Calu3 (cell line): ENCODE measurements around the gene STK40. TPM values are rescaled to one million over a fixed set of nuclear protein-coding genes. Genes with fewer than 3 reads are reported as not detected.

Source experiments
- BruUV-seq: library from RNA; stranded (reverse); fragments of 400-500 nt; replicated peaks from 2 replicates; lab custom pipeline; 2021; lab: Mats Ljungman, UMichigan
- CTCF ChIA-PET: fragments of 300-600 bp; sonication (Branson Sonifier 250); formaldehyde crosslinking; loops from one replicate; lab custom pipeline; 2022; ENCODE audit warnings: antibody characterized with exemption; lab: Charles Lee
- DNase-seq: peaks from one replicate; pipeline ENCODE4 v3.0.0; 2022
- H3K27ac Mint-ChIP-seq: one replicate; pipeline ENCODE4 v1.8.0; 2022; ENCODE audit warnings: mixed read lengths; ENCODE audit not compliant: unreplicated experiment
- H3K27me3 Mint-ChIP-seq: one replicate; pipeline ENCODE4 v1.8.0; 2022; ENCODE audit warnings: mixed read lengths; ENCODE audit not compliant: unreplicated experiment
- H3K36me3 Mint-ChIP-seq: one replicate; pipeline ENCODE4 v1.8.0; 2022; ENCODE audit warnings: mild to moderate bottlenecking, moderate library complexity, mixed read lengths; ENCODE audit not compliant: insufficient read depth, unreplicated experiment
- H3K4me1 Mint-ChIP-seq: one replicate; pipeline ENCODE4 v1.8.0; 2022; ENCODE audit warnings: mild to moderate bottlenecking, low read depth, mixed read lengths; ENCODE audit not compliant: unreplicated experiment
- H3K4me3 Mint-ChIP-seq: one replicate; pipeline ENCODE4 v1.8.0; 2022; ENCODE audit warnings: mild to moderate bottlenecking, low read depth, moderate library complexity, mixed read lengths; ENCODE audit not compliant: unreplicated experiment
- H3K9me3 Mint-ChIP-seq: one replicate; pipeline ENCODE4 v1.8.0; 2022; ENCODE audit warnings: low read depth, mixed read lengths; ENCODE audit not compliant: unreplicated experiment
- CTCF ChIP-seq: fragments of 200-600 bp; IDR thresholded peaks from one replicate; pipeline ENCODE4 v1.8.0; 2022; ENCODE audit warnings: antibody characterized with exemption; ENCODE audit not compliant: unreplicated experiment
- intact Hi-C: fragments of 100-400 bp; cut with micrococcal nuclease; formaldehyde crosslinking; loops from one replicate; pipeline ENCODE4 v1.10.0; 2022; ENCODE audit not compliant: unreplicated experiment
- total RNA-seq: library from RNA; stranded (reverse); gene quantifications from 2 replicates; pipeline ENCODE4 v1.2.3, GENCODE V29; 2022

The STK40 gene
- total RNA-seq, 1 experiment from 2014 or later = 44.5 TPM

- H3K36me3 Mint-ChIP-seq = peaks cover 62% of the 10 kb centered on the region
- H3K4me3 Mint-ChIP-seq = no peak overlapping the region
- no peaks in the 10 kb centered on the region for H3K9me3 Mint-ChIP-seq
- no peaks in the 10 kb centered on the region for H3K27me3 Mint-ChIP-seq
- H3K4me1 Mint-ChIP-seq = peaks cover 15% of the 10 kb centered on the region
- BruUV-seq = no TSS peak
- TF ChIP-seq CTCF = no peak
- CTCF ChIA-PET = interaction anchor here (0.6 kb wide), 1 partner anchor 194 kb away, joined by 4 read pairs; no protein-coding TSS in a partner anchor
- intact Hi-C loops = no loop called here
- no peak overlapping the region for H3K27ac Mint-ChIP-seq
- DNase-seq = no peak
Measured at GRCh38 chr1:36358514-36359084, 27.1 kb downstream of the STK40 start.

- no peak for DNase-seq
- Mint-ChIP-seq H3K36me3 (peaks cover 74% of the 10 kb centered on the region), H3K27me3 (no peaks in the 10 kb centered on the region), H3K4me1 (peaks cover 37% of the 10 kb centered on the region), H3K9me3 (no peaks in the 10 kb centered on the region), H3K4me3 (no peak overlapping the region), H3K27ac (no peak overlapping the region)
- CTCF ChIA-PET = interaction anchor here (0.7 kb wide), 1 partner anchor 14 kb away, joined by 3 read pairs; no protein-coding TSS in a partner anchor
- TF ChIP-seq CTCF = no peak
- intact Hi-C loops = no loop called here
- no TSS peak for BruUV-seq
Measured at GRCh38 chr1:36355811-36356210, 29.9 kb downstream of the STK40 start.

GRCh38 chr1:36354486-36354885, 31.2 kb downstream of the STK40 start:
- CTCF ChIA-PET = no interaction called here
- no peak overlapping the region for H3K4me3 Mint-ChIP-seq
- H3K36me3 Mint-ChIP-seq = peaks cover 83% of the 10 kb centered on the region
- intact Hi-C loops = no loop called here
- TF ChIP-seq CTCF = no peak
- no peak overlapping the region for H3K27ac Mint-ChIP-seq
- H3K9me3 Mint-ChIP-seq = no peaks in the 10 kb centered on the region
- H3K27me3 Mint-ChIP-seq = no peaks in the 10 kb centered on the region
- peaks cover 38% of the 10 kb centered on the region for H3K4me1 Mint-ChIP-seq
- DNase-seq = no peak
- no TSS peak for BruUV-seq

GRCh38 chr1:36352910-36353878, 32.5 kb downstream of the STK40 start:
- Mint-ChIP-seq H3K27me3 (no peaks in the 10 kb centered on the region), H3K4me3 (peak overlapping the region; percentile 32), H3K27ac (peak overlapping the region; percentile 92), H3K36me3 (peaks cover 81% of the 10 kb centered on the region), H3K9me3 (no peaks in the 10 kb centered on the region), H3K4me1 (peaks cover 36% of the 10 kb centered on the region)
- no TSS peak for BruUV-seq
- intact Hi-C loops = no loop called here
- peak; percentile 37 for DNase-seq
- CTCF ChIA-PET = interaction anchor here (0.6 to 3.4 kb wide), 4 partner anchors 15 to 58 kb away, joined by 3 to 12 read pairs (median 11); no protein-coding TSS in a partner anchor
- no peak for TF ChIP-seq CTCF
